Suppressor macrophage (primary cell): ENCODE results near the gene PLCD1.
"Not testable (repeated sequence)": the region's sequence is repeated elsewhere in the genome, so short reads cannot be mapped to it uniquely, and the experiment has no call there.

Experiments used
- DNase-seq, 4 experiments: peaks; one replicate each; pipeline ENCODE4 v3.0.0-alpha.2; 2020 to 2022

Gene PLCD1

GRCh38 chr3:37985637-37986320, 43.7 kb downstream of the PLCD1 start:
- DNase-seq: no peak

- DNase-seq: no peak
Observed at GRCh38 chr3:37984596-37984995, 44.8 kb downstream of the PLCD1 start.

- DNase-seq: no peak
Observed at GRCh38 chr3:37984051-37984450, 45.4 kb downstream of the PLCD1 start.

- no peak for DNase-seq
Observed at GRCh38 chr3:37982331-37982730, 47.1 kb downstream of the PLCD1 start.

GRCh38 chr3:37981348-37981664, 48.1 kb downstream of the PLCD1 start:
- no peak for DNase-seq

GRCh38 chr3:37980462-37981347, 48.7 kb downstream of the PLCD1 start:
- DNase-seq: no peak

- peak; percentile 64 to 88 (median 82) for DNase-seq
Observed at GRCh38 chr3:37979541-37980461, 49.6 kb downstream of the PLCD1 start.

- DNase-seq: peak; percentile 79 to 92 (median 84)
Observed at GRCh38 chr3:37974121-37975083, 55.0 kb downstream of the PLCD1 start.

- DNase-seq: no peak
Observed at GRCh38 chr3:37973246-37974054, 56.0 kb downstream of the PLCD1 start.

- not testable (repeated sequence) for DNase-seq
Observed at GRCh38 chr3:37972056-37972455, 57.4 kb downstream of the PLCD1 start.

GRCh38 chr3:37971467-37971866, 58.0 kb downstream of the PLCD1 start:
- DNase-seq: no peak

- DNase-seq: no peak
Observed at GRCh38 chr3:37970802-37971201, 58.6 kb downstream of the PLCD1 start.

- DNase-seq: no peak
Observed at GRCh38 chr3:37969596-37970100, 59.8 kb downstream of the PLCD1 start.

GRCh38 chr3:37968813-37969595, 60.4 kb downstream of the PLCD1 start:
- no peak for DNase-seq

GRCh38 chr3:37968199-37968598, 61.2 kb downstream of the PLCD1 start:
- DNase-seq: no peak

- DNase-seq: peak; percentile 68 to 85 (median 79)
Observed at GRCh38 chr3:37967260-37967881, 62.1 kb downstream of the PLCD1 start.

- DNase-seq: no peak
Observed at GRCh38 chr3:37964716-37965115, 64.7 kb downstream of the PLCD1 start.

GRCh38 chr3:37964146-37964545, 65.3 kb downstream of the PLCD1 start:
- no peak for DNase-seq

GRCh38 chr3:37963635-37964034, 65.8 kb downstream of the PLCD1 start:
- no peak for DNase-seq
